OCI-LY7 (cell line): ENCODE measurements around the gene OR51B4. TPM values are rescaled to one million over a fixed set of nuclear protein-coding genes. Genes with fewer than 3 reads are reported as not detected.

Experiments
- BruUV-seq: library from RNA; stranded (reverse); fragments of 400-500 nt; replicated peaks from 2 replicates; lab custom pipeline; 2021; lab: Mats Ljungman, UMichigan
- CTCF ChIA-PET: fragments of 300-600 bp; sonication (Branson Sonifier 250); formaldehyde crosslinking; loops from one replicate; lab custom pipeline; 2022; ENCODE audit warnings: antibody characterized with exemption; ENCODE audit not compliant: unreplicated experiment; lab: Charles Lee
- POLR2A ChIA-PET: fragments of 300-600 bp; sonication (Branson Sonifier 250); formaldehyde crosslinking; loops from one replicate; lab custom pipeline; 2022; ENCODE audit warnings: antibody characterized with exemption; lab: Charles Lee
- DNase-seq: peaks from one replicate; pipeline ENCODE4 v3.0.0-alpha.2; 2015; ENCODE audit warnings: low spot score
- H2AFZ ChIP-seq: fragments of 200-600 bp; sonication (generic), shearing (Covaris generic); 2 replicates; pipeline ENCODE4 v1.6.1; 2014; ENCODE audit warnings: mild to moderate bottlenecking, antibody characterized with exemption, low read length, moderate library complexity
- H3K27ac ChIP-seq: fragments of 200-600 bp; sonication (generic); 2 replicates; pipeline ENCODE4 v1.5.1; 2014; ENCODE audit warnings: mixed run types, low read depth, mild to moderate bottlenecking, moderate library complexity, low read length, inconsistent platforms; ENCODE audit not compliant: poor library complexity, severe bottlenecking
- H3K36me3 ChIP-seq: fragments of 200-600 bp; sonication (generic); 2 replicates; pipeline ENCODE4 v1.6.1; 2014; ENCODE audit warnings: mild to moderate bottlenecking, antibody characterized with exemption, low read length, moderate library complexity, mixed read lengths; ENCODE audit not compliant: insufficient read depth
- H3K4me1 ChIP-seq: fragments of 200-600 bp; sonication (generic); 2 replicates; pipeline ENCODE4 v1.5.1; 2014; ENCODE audit warnings: mild to moderate bottlenecking, low read length; ENCODE audit not compliant: insufficient read depth, poor library complexity, severe bottlenecking
- H3K4me2 ChIP-seq: fragments of 200-600 bp; sonication (generic); 2 replicates; pipeline ENCODE4 v1.6.1; 2014; ENCODE audit warnings: mild to moderate bottlenecking, low read length
- H3K4me3 ChIP-seq: fragments of 200-600 bp; sonication (generic); 2 replicates; pipeline ENCODE4 v1.5.1; 2014; ENCODE audit warnings: mild to moderate bottlenecking, low read depth, low read length; ENCODE audit not compliant: poor library complexity, severe bottlenecking
- H3K79me2 ChIP-seq: fragments of 200-600 bp; sonication (generic); 2 replicates; pipeline ENCODE4 v1.6.1; 2016; ENCODE audit warnings: low read depth, mild to moderate bottlenecking, low read length, moderate library complexity, mixed read lengths; ENCODE audit not compliant: insufficient read depth
- H3K9me2 ChIP-seq: fragments of 200-600 bp; sonication (generic); 2 replicates; pipeline ENCODE4 v1.6.1; 2016; ENCODE audit warnings: mild to moderate bottlenecking, low read length, mixed read lengths; ENCODE audit not compliant: insufficient read depth
- H3K9me3 ChIP-seq: fragments of 200-600 bp; sonication (generic); 2 replicates; pipeline ENCODE4 v1.6.1; 2014; ENCODE audit warnings: mild to moderate bottlenecking, mixed run types, low read length, mixed read lengths
- H4K20me1 ChIP-seq: fragments of 200-600 bp; sonication (generic); 2 replicates; pipeline ENCODE4 v1.6.1; 2014; ENCODE audit warnings: mild to moderate bottlenecking, antibody characterized with exemption, low read length, moderate library complexity, mixed read lengths; ENCODE audit not compliant: insufficient read depth
- EZH2phosphoT487 ChIP-seq: fragments of 200-600 bp; sonication (generic); IDR thresholded peaks from 2 replicates; pipeline ENCODE4 v1.6.1; 2018; ENCODE audit warnings: low read depth, borderline replicate concordance, mild to moderate bottlenecking, mixed run types, antibody characterized with exemption, low read length, moderate library complexity, mixed read lengths
- intact Hi-C: fragments of 100-400 bp; cut with micrococcal nuclease; formaldehyde crosslinking; loops from one replicate; pipeline ENCODE4 v1.10.0; 2022; ENCODE audit not compliant: unreplicated experiment
- total RNA-seq, 2 experiments: library from RNA; depleted of rRNA in 1 of 2; stranded (reverse); fragments of >200 nt in 1 of 2; shearing (Covaris generic) in 1 of 2; gene quantifications; 2 replicates each; pipeline ENCODE4 v1.2.3, GENCODE V29; 2014 to 2022
- TF ChIP-seq, protein P1 (sequence below): fragments of 200-600 bp; sonication (generic); conservative IDR thresholded peaks from 2 replicates; pipeline ENCODE4 v1.5.1; 2014; ENCODE audit warnings: mild to moderate bottlenecking, antibody characterized with exemption, low read length, moderate library complexity, mixed read lengths

OR51B4 gene
- total RNA-seq, 2 experiments from 2014 or later = not detected

DNA sequence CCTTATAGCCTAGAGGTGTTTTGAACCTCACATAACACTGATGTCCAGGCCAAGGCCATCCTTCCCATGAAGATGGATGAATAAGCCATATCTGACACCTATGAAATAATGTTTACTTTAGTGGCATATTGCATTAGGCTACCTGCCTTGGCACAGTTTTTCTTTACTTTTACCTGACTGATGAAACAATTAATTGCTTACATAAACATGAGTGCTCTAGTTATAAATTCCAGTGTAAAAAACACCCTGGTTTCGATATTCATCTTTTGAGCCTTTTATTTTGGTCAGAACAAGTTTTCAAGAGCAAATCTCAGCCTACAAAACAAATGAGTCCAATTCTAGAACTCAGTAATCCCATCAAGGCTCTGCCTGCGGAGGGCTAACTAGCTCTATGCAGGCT is 25.0 kb downstream of the OR51B4 start:
- POLR2A ChIA-PET = interaction anchor here (0.6 to 0.9 kb wide), 3 partner anchors 20 to 409 kb away, joined by 3 read pairs; no protein-coding TSS in a partner anchor

DNA sequence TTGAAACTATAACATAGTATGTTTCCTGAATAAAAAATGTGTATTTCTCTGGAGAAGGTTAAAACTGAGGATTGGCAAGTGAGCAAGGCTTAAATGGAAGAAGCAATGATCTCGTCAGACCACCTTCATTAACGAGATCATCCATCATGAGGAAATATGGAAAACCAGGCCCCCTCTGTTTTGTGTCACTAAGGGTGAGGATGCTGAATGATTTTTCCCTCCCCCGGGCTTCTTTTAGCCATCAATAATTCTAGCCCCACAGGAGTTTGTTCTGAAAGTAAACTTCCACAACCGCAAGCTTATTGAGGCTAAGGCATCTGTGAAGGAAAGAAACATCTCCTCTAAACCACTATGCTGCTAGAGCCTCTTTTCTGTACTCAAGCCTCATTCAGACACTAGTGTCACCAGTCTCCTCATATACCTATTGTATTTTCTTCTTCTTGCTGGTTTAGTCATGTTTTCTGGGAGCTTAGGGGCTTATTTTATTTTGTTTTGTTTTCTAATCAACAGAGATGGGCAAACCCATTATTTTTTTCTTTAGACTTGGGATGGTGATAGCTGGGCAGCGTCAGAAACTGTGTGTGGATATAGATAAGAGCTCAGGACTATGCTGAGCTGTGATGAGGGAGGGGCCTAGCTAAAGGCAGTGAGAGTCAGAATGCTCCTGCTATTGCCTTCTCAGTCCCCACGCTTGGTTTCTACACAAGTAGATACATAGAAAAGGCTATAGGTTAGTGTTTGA is 26.2 kb downstream of the OR51B4 start:
- no peaks in the 10 kb centered on the region for H3K36me3 ChIP-seq

More for the DNA sequence above, 25.0 kb downstream of the OR51B4 start:
- Histone ChIP-seq H3K79me2 (no peaks in the 10 kb centered on the region), H3K4me3 (no peak overlapping the region), H2AFZ (no peak overlapping the region), H3K27ac (no peak overlapping the region), H3K4me1 (no peaks in the 10 kb centered on the region), H3K9me3 (no peaks in the 10 kb centered on the region), H3K4me2 (no peak overlapping the region), H4K20me1 (no peaks in the 10 kb centered on the region), H3K9me2 (no peaks in the 10 kb centered on the region), H3K36me3 (no peaks in the 10 kb centered on the region)
- intact Hi-C loops = no loop called here
- no TSS peak for BruUV-seq
- no peak for DNase-seq
- CTCF ChIA-PET = interaction anchor here (0.6 kb wide), 1 partner anchor 68 kb away, joined by 4 read pairs; no protein-coding TSS in a partner anchor
- no peak for TF ChIP-seq EZH2phosphoT487
- TF ChIP-seq, protein P1, sequence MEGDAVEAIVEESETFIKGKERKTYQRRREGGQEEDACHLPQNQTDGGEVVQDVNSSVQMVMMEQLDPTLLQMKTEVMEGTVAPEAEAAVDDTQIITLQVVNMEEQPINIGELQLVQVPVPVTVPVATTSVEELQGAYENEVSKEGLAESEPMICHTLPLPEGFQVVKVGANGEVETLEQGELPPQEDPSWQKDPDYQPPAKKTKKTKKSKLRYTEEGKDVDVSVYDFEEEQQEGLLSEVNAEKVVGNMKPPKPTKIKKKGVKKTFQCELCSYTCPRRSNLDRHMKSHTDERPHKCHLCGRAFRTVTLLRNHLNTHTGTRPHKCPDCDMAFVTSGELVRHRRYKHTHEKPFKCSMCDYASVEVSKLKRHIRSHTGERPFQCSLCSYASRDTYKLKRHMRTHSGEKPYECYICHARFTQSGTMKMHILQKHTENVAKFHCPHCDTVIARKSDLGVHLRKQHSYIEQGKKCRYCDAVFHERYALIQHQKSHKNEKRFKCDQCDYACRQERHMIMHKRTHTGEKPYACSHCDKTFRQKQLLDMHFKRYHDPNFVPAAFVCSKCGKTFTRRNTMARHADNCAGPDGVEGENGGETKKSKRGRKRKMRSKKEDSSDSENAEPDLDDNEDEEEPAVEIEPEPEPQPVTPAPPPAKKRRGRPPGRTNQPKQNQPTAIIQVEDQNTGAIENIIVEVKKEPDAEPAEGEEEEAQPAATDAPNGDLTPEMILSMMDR = no peak

More for the DNA sequence above, 26.2 kb downstream of the OR51B4 start:
- CTCF ChIA-PET = no interaction called here
- DNase-seq = no peak
- intact Hi-C loops = no loop called here
- Histone ChIP-seq H3K9me3 (no peaks in the 10 kb centered on the region), H3K9me2 (no peaks in the 10 kb centered on the region), H3K79me2 (no peaks in the 10 kb centered on the region), H3K4me2 (no peak overlapping the region), H4K20me1 (no peaks in the 10 kb centered on the region), H3K4me1 (no peaks in the 10 kb centered on the region), H2AFZ (no peak overlapping the region), H3K27ac (no peak overlapping the region), H3K4me3 (no peak overlapping the region)
- no peak for TF ChIP-seq EZH2phosphoT487
- TF ChIP-seq, protein P1 = no peak
- POLR2A ChIA-PET = no interaction called here
- BruUV-seq = no TSS peak
